ENCODE data around the gene RFC1.

Gene RFC1

GRCh38 chr4:39337841-39338240 lies 28.3 kb downstream of the RFC1 start:
- TF ChIP-seq EZH2phosphoT487 (IDR thresholded peaks at IDR 0.05; ENCODE audit: borderline replicate concordance, low read length) (no peak), CTCF (IDR thresholded peaks at IDR 0.05; ENCODE audit: low read depth, low read length, poor library complexity, severe bottlenecking) (no peak)
- H3K9me2 ChIP-seq (replicated peaks; ENCODE audit: control insufficient read depth, low read length) = no peaks in the 10 kb centered on the region
- no peaks in the 10 kb centered on the region; the same call in 1 of the 2 replicates for H3F3A ChIP-seq (ENCODE audit: control insufficient read depth, insufficient read depth)
- H3K27ac ChIP-seq (ENCODE audit: low read depth, low read length) = no peak overlapping the region
- no peaks in the 10 kb centered on the region; the same call in 1 of the 2 replicates for H4K20me1 ChIP-seq (ENCODE audit: control insufficient read depth, insufficient read depth, low read depth, low read length)
- no peak overlapping the region for H3K4me3 ChIP-seq (ENCODE audit: low read length)
- H3K9me3 ChIP-seq (ENCODE audit: control insufficient read depth, insufficient read depth, low read length) = no peaks in the 10 kb centered on the region
- H3K4me1 ChIP-seq (ENCODE audit: control insufficient read depth, low read length) = peaks cover 8% of the 10 kb centered on the region
- H3K36me3 ChIP-seq (ENCODE audit: control insufficient read depth, low read length) = peaks cover 73% of the 10 kb centered on the region
- no peaks in the 10 kb centered on the region for H3K27me3 ChIP-seq (ENCODE audit: control insufficient read depth, low read length)
- H3K4me2 ChIP-seq (ENCODE audit: low read length) = no peak overlapping the region
- peaks cover 100% of the 10 kb centered on the region for H3K79me2 ChIP-seq (ENCODE audit: control insufficient read depth, low read length)

GRCh38 chr4:39335566-39335965 lies 30.6 kb downstream of the RFC1 start:
- Histone ChIP-seq H3K79me2 (ENCODE audit: control insufficient read depth, low read length) (peaks cover 100% of the 10 kb centered on the region), H3K4me3 (ENCODE audit: low read length) (no peak overlapping the region), H3K4me1 (ENCODE audit: control insufficient read depth, low read length) (0 out of 2 replicates have a peak, but pooled peaks cover 3% of the 10 kb centered on the region), H3F3A (ENCODE audit: control insufficient read depth, insufficient read depth) (no peaks in the 10 kb centered on the region; the same call in 1 of the 2 replicates), H3K27ac (ENCODE audit: low read depth, low read length) (no peak overlapping the region), H4K20me1 (ENCODE audit: control insufficient read depth, insufficient read depth, low read depth, low read length) (no peaks in the 10 kb centered on the region; the same call in 1 of the 2 replicates), H3K9me3 (ENCODE audit: control insufficient read depth, insufficient read depth, low read length) (no peaks in the 10 kb centered on the region), H3K9me2 (replicated peaks; ENCODE audit: control insufficient read depth, low read length) (no peaks in the 10 kb centered on the region), H3K27me3 (ENCODE audit: control insufficient read depth, low read length) (no peaks in the 10 kb centered on the region), H3K36me3 (ENCODE audit: control insufficient read depth, low read length) (peaks cover 58% of the 10 kb centered on the region), H3K4me2 (ENCODE audit: low read length) (no peak overlapping the region)
- no peak for TF ChIP-seq EZH2phosphoT487 (IDR thresholded peaks at IDR 0.05; ENCODE audit: borderline replicate concordance, low read length)
- TF ChIP-seq CTCF (IDR thresholded peaks at IDR 0.05; ENCODE audit: low read depth, low read length, poor library complexity, severe bottlenecking) = no peak

- Histone ChIP-seq H3K4me1 (ENCODE audit: control insufficient read depth, low read length) (0 out of 2 replicates have a peak, but pooled peaks cover 3% of the 10 kb centered on the region), H3K27me3 (ENCODE audit: control insufficient read depth, low read length) (no peaks in the 10 kb centered on the region), H4K20me1 (ENCODE audit: control insufficient read depth, insufficient read depth, low read depth, low read length) (no peaks in the 10 kb centered on the region; the same call in 1 of the 2 replicates), H3K27ac (ENCODE audit: low read depth, low read length) (no peak overlapping the region), H3K4me2 (ENCODE audit: low read length) (no peak overlapping the region), H3K79me2 (ENCODE audit: control insufficient read depth, low read length) (peaks cover 97% of the 10 kb centered on the region), H3K36me3 (ENCODE audit: control insufficient read depth, low read length) (peaks cover 55% of the 10 kb centered on the region), H3K9me3 (ENCODE audit: control insufficient read depth, insufficient read depth, low read length) (no peaks in the 10 kb centered on the region), H3K9me2 (replicated peaks; ENCODE audit: control insufficient read depth, low read length) (no peaks in the 10 kb centered on the region), H3F3A (ENCODE audit: control insufficient read depth, insufficient read depth) (no peaks in the 10 kb centered on the region), H3K4me3 (ENCODE audit: low read length) (no peak overlapping the region)
- no peak for TF ChIP-seq EZH2phosphoT487 (IDR thresholded peaks at IDR 0.05; ENCODE audit: borderline replicate concordance, low read length)
- no peak for TF ChIP-seq CTCF (IDR thresholded peaks at IDR 0.05; ENCODE audit: low read depth, low read length, poor library complexity, severe bottlenecking)
Measured at GRCh38 chr4:39331191-39331590, 35.0 kb downstream of the RFC1 start.
